A673 (cell line): ENCODE results near the gene AFF2.

Experiments used
- CTCF ChIP-seq: fragments of 300-800, 200-600 bp; sonication (generic); conservative IDR thresholded peaks from 2 replicates; pipeline ENCODE4 v1.5.1; 2017; ENCODE audit warnings: low read depth, mild to moderate bottlenecking, antibody characterized with exemption, low read length, moderate library complexity, mixed read lengths
- EZH2 ChIP-seq: fragments of 200-600 bp; sonication (generic); IDR thresholded peaks from 2 replicates; pipeline ENCODE4 v1.6.1; 2017; ENCODE audit warnings: borderline replicate concordance, low read depth, mild to moderate bottlenecking, mixed read lengths, antibody characterized with exemption, low read length; ENCODE audit not compliant: poor library complexity, severe bottlenecking

DNA sequence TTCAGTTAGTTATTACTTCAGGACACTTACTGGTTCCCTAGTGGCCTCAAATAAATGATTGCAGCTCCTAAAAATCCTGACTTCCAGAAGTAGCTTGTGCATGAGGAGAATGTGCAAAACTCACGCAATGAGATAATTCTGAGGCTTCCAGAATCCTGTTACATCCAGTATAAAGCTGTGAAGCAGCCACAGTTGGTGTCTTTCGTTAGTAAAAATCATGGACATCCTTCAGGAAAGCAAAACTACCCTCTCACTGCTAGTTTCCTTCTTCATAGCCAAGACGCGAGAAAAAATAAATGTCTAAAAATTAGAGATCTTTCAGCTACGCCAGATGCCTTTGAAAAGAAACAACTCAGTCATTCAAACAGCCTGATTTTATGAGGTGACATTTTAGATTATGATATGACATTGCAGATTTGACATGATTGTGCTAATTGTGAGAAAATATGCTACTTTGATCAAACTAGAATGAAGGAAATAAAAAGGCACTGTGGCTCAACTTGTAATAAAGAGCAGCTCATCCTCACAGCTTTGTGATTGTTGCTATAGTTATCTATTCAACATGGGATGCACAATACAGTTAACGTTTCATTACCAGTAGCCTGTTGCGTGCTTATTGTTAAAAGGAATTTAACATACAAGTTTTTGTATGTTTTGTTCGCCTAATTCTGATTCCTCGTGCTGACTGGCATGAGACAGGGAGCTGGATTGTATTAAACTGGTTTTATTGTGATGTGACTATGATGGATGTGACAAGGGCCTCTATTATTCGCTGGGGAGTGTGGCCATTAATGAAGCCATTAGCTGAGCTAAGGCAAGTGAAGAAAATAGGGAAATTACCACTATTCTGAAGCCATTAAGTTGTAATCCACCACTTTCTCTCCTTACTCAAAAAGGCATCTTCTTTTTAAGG lies 40.5 kb downstream of the AFF2 start:
- no peak for TF ChIP-seq CTCF
- TF ChIP-seq EZH2, result no peak
